CMK (cell line): ENCODE data around the gene SCP2.
"Not testable (repeated sequence)": the region's sequence is repeated elsewhere in the genome, so short reads cannot be mapped to it uniquely, and the experiment has no call there.

Source experiments
- DNase-seq: peaks from one replicate; pipeline ENCODE4 v3.0.0-alpha.2; 2010; ENCODE audit warnings: low read depth

SCP2 gene

GRCh38 chr1:52916241-52916975 is 10.7 kb upstream of the SCP2 start:
- DNase-seq, result no peak

DNA sequence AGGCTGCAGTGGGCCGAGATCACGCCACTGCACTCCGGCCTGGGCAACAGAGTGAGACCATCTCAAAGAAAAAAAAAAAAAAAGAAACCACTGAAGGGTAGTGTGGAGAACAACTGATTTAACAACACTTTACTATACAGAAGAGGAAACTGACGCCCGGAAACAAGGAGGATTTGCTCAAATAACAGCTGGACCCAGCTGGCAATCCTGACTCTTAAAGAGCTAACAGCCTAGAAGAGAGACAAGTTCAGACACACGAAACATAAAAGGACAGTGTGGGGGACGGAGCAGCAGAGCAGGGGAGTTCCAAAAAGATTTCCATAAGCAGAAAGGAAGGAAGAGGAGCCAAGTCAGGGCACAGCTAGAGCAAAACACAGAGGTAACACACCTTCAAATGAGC is 9.9 kb upstream of the SCP2 start:
- DNase-seq, result no peak

DNA sequence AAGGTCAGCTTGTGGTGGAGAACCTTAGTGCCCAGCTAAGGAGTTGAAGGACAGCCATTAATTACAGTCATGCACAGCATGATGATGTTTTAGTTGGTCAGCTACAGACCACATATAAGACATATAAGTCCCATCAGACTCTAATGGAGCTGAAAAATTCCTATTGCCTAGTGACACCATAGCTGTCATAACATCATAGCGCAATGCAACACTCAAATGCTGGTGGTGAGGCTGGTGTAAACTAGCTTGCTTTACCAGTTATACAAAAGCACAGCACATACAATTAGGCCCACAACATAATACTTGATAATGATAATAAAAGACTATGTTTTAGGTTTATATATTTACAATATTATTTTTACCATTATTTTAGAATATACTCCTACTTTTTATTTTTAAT is 9.5 kb upstream of the SCP2 start:
- no peak for DNase-seq

- DNase-seq, result no peak
Measured at GRCh38 chr1:52918201-52918600, 8.9 kb upstream of the SCP2 start.

GRCh38 chr1:52919051-52919722 is 7.9 kb upstream of the SCP2 start:
- DNase-seq, result no peak

GRCh38 chr1:52919723-52920483 is 7.2 kb upstream of the SCP2 start:
- DNase-seq, result no peak

DNA sequence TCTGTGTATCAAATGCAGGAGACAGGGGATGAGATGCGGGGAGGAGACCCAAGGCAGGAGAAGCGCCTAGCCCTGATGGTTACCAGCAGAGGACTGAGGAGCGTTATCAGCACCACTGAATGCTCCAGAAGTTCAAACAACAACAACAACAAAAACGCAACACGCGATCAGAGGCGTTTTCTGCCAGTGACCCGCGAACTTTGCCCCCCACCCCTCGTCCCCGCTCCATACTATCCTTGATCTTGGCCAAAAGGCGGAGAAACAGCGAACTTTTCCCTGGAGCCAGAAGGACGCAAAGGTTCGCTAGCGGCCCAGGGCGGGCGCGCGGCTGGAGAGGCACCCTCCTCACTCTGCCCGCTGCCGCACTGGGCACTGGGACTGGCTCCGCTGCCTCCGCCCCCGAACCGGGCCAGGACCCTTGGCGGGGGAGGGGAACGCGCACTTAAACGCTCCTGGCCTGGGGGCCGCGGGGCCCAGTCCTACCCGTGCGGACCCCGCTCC is 6.2 kb upstream of the SCP2 start:
- no peak for DNase-seq

DNA sequence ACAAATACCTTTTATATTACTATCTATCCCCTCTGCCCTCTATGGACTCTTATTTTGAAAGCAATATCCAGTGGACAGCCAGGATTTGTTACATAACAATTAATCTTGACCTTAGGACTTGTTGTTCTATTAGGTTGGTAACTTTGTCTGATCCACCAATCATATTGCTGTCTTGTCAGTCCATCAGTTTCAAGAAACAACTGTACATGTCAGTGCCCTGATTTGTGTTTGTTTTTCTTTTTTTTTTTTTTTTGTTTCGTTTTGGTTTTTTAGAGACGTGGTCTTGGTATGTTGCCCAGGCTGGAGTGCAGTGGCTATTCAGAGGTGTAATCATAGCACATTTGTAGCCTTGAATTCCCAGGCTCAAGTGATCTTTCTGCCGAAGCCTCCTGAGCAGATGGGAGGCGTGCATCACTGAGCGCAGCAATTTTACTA is 1.5 kb upstream of the SCP2 start:
- no peak for DNase-seq

GRCh38 chr1:52926864-52927211 is 238 bp upstream of the SCP2 start:
- DNase-seq, result no peak

GRCh38 chr1:52928015-52928404 is 934 bp downstream of the SCP2 start:
- no peak for DNase-seq

DNA sequence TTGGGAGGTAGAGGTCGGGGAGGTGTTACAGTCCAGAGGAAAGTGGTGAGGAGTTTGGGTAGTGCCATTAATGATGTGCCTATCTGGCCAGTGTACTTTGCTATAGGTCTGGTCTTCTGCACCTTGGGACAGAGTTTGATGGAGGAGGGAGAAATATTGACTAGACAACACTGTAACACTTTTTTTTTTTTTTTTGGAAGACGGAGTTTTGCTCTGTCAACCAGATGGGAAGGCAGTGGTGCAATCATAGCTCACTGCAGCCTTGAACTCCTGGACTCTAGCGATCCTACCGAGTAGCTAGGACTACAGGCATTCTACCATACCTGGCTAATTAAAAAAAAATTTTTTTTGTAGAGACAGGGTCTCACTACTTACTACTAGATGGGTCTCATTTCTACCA is 1.9 kb downstream of the SCP2 start:
- DNase-seq, result no peak

DNA sequence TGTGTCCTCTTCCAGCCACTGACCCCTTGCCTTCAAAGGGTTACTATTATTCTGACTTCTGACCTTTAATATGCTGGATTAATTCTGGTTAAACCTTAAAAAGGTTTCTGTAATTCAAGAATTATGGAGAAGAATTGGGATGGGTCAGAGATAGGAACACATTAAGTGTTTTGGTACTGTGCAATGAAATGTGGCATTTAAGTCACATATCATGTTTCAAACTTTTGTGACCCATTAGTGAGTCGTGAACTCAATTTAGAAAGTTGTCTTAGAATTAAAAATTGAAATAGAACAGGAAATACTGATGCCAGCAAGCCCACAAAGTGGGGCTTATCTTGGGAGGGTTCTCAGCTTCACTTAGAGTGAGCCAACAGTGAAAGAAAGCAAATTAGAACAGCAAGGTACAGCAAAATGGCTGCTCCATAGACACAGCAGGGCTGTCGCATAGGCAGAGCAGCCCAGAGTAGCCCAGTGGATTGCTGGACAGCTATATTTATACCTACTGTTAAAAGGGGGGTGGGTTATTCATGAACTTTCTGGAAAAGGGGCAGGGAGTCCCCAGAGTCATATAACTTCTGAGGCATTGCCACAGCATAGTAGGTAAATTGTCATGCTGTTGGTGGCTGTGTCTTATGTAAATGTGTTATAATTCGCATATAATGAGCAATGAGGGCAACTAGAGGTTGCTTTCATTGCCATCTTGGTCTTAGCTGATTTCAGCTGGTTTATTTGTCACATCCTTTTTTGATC is 10.5 kb downstream of the SCP2 start:
- DNase-seq, result no peak

DNA sequence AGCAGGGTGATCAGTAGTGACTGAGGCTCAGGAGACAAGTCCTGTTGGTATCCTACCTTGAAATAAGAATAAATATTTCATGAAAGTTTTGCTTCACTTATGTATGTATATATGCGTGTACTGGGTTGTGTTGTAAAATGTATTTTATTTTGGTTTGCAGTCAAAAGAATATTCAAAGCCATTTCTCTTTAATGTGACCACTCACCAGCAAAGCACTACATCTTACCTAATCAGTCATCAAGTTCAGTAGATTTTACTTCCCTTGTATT is 11.0 kb downstream of the SCP2 start:
- no peak for DNase-seq

- no peak for DNase-seq
Measured at GRCh38 chr1:52943876-52944416, 16.9 kb downstream of the SCP2 start.

- no peak for DNase-seq
Measured at GRCh38 chr1:52944566-52944965, 17.5 kb downstream of the SCP2 start.

DNA sequence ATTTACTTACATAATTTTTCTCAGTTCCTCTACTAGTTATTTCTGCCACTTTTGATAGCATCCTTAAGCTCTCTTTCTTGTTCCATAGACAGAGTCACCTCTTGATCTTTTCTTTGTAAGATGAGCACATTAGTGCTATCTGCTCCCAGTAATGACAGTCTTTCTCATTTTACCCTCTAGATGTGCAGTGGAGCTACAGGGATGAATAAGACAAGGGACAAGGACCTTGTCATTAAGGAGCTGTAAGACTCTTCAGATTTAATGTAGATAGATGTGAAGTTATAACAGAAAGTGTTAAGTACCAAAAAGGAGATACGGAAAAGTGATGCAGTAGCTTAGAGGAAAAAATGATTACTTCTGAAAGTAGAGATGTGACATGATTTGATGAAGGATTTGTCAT is 20.4 kb downstream of the SCP2 start:
- DNase-seq, result no peak

GRCh38 chr1:52949602-52950001 is 22.5 kb downstream of the SCP2 start:
- DNase-seq, result not testable (repeated sequence)

- DNase-seq, result no peak
Measured at GRCh38 chr1:52952112-52952511, 25.0 kb downstream of the SCP2 start.

DNA sequence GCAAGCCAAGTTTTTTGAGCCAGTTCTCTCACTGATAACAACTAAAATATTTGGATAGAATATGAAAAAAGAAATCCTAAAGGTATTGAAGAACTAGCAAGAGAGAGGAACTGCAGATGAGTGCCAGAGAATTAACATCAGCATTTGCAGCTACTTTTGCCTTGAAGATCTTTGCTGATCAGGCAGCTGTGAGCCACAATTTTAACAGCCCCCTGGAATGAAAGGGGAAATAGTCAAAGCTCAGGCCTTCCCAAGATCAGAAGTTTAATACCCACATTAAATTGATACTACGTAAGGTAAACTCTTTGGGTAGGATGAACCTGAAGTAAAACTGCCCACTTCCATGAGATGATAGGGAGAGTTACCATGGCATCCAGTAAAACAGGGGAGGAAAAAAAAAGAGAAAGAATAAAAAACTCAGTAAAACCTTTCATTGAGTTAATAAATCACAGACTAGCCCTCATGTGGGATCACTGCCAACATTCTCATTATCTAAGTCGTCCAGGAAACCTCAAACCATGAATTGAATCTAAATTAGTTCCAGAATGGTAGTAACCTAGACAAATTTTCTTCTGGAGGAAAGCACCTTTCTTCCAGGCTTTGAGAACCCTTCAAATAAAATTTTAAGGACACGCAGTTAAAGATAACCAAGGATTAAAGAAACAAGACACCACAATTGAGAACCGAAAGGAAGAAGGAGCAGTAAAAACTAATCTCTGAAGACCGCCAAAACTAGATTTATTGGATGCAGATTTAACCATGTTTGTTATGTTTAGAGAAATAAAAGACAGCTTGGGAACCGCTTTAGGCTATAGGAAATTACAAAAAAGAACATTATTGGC is 28.3 kb downstream of the SCP2 start:
- no peak for DNase-seq

DNA sequence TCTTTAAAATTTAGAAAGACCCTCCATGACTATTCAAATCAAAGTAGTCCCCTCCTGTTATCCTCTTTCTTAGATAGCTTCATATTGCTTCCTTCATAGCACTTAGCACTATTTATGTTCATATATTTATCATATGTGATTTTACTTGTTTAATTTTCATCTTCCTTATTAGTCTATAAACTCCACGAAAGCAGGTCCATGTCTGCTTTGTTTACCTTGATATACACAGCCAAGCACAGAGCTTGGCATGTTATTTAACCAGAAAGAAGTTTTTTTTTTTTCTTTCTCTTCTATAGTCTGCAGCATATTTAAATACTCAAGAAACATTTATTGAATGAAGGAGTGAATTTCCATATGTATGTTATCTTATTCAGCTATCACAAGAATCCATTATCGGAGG is 36.0 kb downstream of the SCP2 start:
- DNase-seq, result no peak

DNA sequence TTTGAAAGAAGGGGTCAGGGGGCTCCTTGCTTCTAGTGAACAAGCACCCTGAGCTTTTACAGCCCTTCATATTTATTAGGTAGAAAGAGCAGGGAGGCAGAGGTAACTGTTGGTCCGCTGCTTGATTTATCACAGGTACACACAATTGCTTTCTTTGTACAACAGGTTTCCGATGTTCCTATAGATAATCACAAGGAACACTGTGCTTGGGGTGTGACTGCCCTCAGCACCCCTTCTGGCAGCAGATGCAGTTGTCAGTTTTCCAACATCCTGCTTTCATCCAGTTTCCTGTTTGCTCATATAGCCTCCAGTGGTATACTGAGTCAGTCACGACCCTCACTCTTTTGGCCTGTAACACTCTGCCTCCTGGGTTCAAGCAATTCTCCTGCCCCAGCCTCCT is 40.6 kb downstream of the SCP2 start:
- DNase-seq, result no peak
